GM21381 (cell line): Measurements from ENCODE around the gene DNM3.
"Not testable (repeated sequence)": the region's sequence is repeated elsewhere in the genome, so short reads cannot be mapped to it uniquely, and the experiment has no call there.

ENCODE experiments used
- ATAC-seq: cut with Tn5 transposase; IDR thresholded peaks from one replicate; pipeline ENCODE4 v1.9.1; 2021; ENCODE audit warnings: mild to moderate bottlenecking, moderate library complexity; ENCODE audit not compliant: unreplicated experiment

Gene DNM3

DNA sequence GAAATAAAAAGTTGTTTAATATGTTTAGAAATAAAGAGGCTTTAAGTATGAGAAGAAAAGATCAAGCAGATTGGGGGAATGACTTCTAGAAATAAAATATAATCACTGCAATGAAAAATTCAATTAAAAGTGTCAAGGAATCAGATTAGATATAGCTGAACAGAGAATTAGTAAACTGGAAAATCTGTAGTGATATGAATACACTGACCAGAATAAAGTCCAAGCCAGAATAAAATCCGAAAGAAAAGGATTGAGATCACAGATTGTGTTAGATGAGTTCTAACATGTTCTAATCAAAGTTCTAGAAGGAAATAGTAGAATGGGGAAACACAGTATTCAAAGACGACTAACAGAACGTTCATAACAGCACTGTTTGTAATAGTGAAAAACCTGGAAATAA, 506.1 kb downstream of the DNM3 start:
- ATAC-seq, result no peak

DNA sequence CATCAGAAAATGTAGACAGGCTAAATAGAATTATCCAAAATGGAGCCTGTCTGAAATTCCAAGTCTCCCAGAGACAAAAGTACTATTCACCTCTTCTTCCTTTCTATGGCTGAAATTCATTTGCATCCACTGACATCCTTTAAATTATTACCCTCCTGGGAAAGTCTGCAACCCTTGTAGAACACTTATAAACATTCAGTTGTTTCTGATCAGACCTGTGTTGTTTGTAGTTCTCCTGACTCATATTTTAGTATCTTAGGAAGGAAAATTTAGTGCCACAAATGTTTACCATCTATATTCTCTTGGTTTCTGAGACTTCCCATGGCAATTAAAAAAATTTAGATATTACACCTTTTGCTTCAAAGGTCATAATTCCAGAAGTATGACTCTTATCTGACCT, 509.6 kb downstream of the DNM3 start:
- no peak for ATAC-seq

DNA sequence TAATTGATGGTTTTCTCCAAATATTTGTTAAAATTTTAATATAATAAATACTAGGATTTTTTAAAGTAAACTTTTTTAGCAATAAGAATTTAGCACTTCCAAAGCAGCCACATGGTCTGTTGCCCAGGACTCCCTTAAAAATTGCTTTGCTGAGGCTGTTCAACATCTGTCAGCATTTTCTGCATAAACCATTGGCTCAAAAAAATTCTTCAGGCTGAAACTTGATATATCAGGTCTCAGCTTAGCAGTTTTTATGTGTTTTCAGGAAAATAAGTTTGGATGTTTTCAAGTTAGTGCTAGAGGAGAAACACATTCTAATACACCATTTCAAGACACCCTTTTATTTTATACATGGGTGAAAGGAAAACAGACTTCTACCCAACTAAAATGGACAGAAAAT, 510.0 kb downstream of the DNM3 start:
- ATAC-seq, result no peak

- no peak for ATAC-seq
Observed at GRCh38 chr1:172351754-172352161, 510.5 kb downstream of the DNM3 start.

GRCh38 chr1:172352435-172352834, 511.1 kb downstream of the DNM3 start:
- ATAC-seq, result no peak

DNA sequence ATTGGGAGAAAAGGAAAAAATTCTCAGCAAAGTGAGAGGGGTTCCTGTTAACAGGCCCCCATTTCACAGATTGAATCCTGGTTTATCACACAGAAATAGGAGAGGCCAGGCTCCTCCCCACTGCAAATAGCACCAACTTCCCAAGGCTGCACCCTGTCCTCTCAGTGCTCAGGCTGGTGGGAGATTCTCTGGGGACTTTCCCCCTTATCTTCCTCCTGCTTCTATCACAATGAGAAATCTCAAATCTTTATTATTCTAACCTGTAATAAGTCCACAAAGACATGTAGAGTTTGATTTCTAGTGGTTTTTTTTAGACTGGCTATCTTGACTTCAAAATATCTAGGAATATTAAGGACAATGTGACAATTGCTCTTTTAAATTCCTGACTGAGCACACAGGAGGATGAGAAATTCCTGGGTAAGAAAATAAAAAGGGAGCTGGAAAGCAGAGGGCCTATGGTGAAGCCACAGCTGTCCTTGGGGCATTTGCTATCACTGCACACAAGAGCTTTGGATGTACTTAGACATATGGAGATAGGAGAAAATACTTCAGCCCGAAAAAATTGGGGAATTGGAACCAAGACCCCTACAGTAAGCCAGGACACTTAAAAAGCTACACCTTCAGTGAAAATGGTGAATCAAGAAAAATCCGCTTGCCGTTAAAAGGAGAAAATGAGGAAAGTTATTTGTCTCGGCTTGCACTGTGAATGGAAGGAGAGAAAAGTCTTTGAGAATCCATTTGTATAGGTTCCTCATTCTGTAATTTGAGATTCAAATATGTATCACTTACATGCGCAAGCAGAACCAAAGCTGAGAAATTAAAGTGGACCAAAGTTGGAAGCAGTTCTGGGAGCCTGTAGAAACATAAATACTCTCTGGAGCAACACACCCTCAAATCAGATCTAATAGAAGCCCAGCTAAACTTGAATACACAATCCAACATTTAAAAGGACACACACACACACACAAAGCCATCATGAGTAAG, 513.3 kb downstream of the DNM3 start:
- ATAC-seq, result no peak

- no peak for ATAC-seq
Observed at GRCh38 chr1:172356620-172357019, 515.3 kb downstream of the DNM3 start.

DNA sequence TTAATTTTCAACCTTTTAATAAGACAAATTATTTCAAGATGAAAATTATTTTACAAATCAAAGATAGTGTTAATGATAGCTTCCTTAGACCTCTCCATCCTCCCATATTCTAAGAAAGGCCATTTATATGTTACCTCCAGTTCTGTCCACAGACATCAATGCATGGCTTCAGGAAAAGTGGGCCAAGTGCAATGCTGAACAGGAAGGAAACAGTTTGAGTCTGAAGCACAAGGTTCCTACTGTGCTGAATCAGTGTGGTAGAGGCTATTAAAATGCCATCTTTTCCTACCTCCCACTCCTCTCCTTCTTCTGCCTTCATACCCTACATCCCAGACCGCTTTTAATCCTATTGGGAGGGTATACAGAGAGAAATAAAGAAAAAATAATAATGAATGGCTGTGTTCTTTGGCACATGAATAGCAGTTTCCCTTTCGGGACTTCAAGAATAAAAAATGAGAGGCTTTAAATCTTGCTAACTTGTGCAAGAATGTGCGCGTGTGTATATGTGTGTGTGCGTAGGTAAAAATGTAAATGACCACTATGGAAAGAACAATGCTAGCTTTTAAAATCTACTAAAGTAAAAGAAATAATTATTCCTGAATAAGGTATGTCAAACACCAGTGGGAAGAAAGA, 516.6 kb downstream of the DNM3 start:
- peak; percentile 6 for ATAC-seq

DNA sequence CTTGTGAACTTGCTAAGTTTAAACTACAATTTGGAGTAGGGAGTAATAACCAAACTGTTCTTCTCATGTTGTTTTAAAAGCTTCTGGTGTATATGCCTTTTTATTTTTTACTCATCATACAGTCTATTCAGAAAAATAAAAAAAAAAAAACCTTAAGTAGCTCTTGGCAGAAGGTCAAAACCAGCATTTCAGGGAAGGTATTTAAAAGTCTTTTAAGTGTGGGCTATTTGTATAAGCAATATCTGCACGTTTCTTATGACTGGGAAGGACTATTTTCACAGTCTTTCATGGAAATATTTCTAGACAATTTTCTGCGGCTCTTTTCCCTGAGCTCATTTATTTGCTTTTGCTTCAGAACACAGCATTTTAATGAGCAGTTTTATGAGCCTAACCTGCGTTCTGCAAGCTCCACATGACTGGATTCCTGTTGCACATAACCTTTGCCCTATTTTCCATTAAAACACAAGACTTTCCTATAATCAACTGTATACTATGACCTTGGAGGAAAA, 518.2 kb downstream of the DNM3 start:
- no peak for ATAC-seq

GRCh38 chr1:172360511-172360910, 519.2 kb downstream of the DNM3 start:
- ATAC-seq, result no peak

- ATAC-seq, result no peak
Observed at GRCh38 chr1:172360985-172361384, 519.7 kb downstream of the DNM3 start.

- no peak for ATAC-seq
Observed at GRCh38 chr1:172363852-172364251, 522.6 kb downstream of the DNM3 start.

- not testable (repeated sequence) for ATAC-seq
Observed at GRCh38 chr1:172371646-172372045, 530.3 kb downstream of the DNM3 start.

DNA sequence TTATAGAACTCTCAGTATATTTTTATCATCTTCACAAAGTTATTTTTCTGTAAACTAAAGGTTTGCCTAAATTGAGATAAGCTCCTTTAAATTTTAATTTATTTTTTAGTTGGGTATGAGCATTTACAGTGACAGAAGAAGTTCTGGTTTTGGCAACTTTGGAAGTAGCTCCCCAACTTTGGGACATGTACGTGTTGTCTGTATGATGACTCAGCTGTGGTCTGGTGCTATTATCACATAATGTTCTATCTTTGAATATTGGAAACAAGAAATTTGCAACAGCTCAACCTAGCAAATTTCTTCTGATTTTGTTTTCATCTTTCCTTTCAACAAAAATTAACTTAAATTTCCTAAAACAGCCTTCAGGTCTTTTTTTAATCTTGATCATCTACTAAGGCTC, 532.6 kb downstream of the DNM3 start:
- ATAC-seq, result no peak

- no peak for ATAC-seq
Observed at GRCh38 chr1:172375211-172375631, 533.9 kb downstream of the DNM3 start.

GRCh38 chr1:172376431-172376830, 535.1 kb downstream of the DNM3 start:
- no peak for ATAC-seq

DNA sequence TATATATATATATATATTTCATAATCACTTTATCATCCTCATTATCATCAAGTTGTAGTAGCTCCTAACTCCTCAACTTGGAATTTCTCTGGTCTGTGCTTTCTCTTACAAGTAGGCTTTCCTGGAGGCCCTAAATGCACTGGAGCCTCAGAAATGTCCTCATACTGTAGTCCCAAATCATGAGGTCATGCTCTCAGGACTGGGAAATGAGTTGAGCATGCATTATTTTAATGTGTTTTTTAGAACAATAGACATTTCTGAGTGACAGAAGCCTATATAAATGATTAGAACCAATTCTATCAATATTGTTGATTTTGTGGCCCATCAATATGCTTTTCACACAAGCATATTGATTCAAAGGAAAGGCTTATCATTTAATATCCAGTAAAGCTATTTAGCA, 536.3 kb downstream of the DNM3 start:
- no peak for ATAC-seq

- no peak for ATAC-seq
Observed at GRCh38 chr1:172378109-172378760, 536.9 kb downstream of the DNM3 start.

- peak; percentile 91 for ATAC-seq
Observed at GRCh38 chr1:172380441-172381244, 539.3 kb downstream of the DNM3 start.

- no peak for ATAC-seq
Observed at GRCh38 chr1:172381946-172382345, 540.6 kb downstream of the DNM3 start.

GRCh38 chr1:172382406-172382805, 541.1 kb downstream of the DNM3 start:
- no peak for ATAC-seq
